ENCODE measurements around the gene RNF217.

The RNF217 gene

GRCh38 chr6:124989136-124989983 is 27.1 kb downstream of the RNF217 start:
- no peak for DNase-seq (ENCODE audit: low read depth)

GRCh38 chr6:124990988-124991387 is 28.8 kb downstream of the RNF217 start:
- no peak for DNase-seq (ENCODE audit: low read depth)

GRCh38 chr6:124991764-124992295 is 29.6 kb downstream of the RNF217 start:
- DNase-seq (ENCODE audit: low read depth), result no peak

DNA sequence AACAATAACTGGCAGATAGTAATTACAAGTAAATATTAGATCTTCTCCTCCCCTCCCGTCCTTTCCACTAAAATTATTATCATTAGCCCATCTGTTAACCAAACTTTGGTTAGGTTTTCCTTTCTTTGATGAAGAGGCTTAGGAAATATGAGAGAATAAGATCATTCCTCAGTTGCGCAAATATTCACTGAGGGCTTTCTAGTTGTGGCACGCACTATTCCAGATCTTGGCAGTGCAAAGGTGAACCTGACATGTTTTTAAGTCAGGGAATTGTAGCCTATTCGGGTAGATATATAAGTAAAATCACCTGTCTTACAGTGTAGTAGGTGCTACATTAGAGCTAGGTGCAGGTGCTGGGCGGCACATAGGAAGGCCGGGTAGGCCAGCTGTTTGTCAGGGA is 31.1 kb downstream of the RNF217 start:
- no peak for DNase-seq (ENCODE audit: low read depth)

GRCh38 chr6:124994648-124995047 is 32.4 kb downstream of the RNF217 start:
- no peak for DNase-seq (ENCODE audit: low read depth)

DNA sequence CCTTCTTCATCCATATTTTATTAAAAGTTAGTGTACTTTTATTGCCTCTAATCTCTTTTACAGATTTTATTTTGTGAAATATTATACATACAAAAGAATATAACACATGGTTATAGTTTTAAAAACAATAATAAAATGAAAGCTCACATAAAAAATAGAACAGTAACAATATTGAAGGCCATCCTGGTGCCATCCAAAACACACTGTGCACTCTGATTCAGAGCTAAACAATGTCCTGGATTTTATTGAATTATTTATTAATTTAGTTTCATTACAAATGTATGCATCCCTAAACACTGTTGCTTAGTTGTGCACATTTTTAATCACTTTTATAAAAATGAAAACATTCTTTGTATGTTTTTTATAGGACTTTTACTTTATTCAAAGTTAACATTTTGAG is 32.9 kb downstream of the RNF217 start:
- no peak for DNase-seq (ENCODE audit: low read depth)

DNA sequence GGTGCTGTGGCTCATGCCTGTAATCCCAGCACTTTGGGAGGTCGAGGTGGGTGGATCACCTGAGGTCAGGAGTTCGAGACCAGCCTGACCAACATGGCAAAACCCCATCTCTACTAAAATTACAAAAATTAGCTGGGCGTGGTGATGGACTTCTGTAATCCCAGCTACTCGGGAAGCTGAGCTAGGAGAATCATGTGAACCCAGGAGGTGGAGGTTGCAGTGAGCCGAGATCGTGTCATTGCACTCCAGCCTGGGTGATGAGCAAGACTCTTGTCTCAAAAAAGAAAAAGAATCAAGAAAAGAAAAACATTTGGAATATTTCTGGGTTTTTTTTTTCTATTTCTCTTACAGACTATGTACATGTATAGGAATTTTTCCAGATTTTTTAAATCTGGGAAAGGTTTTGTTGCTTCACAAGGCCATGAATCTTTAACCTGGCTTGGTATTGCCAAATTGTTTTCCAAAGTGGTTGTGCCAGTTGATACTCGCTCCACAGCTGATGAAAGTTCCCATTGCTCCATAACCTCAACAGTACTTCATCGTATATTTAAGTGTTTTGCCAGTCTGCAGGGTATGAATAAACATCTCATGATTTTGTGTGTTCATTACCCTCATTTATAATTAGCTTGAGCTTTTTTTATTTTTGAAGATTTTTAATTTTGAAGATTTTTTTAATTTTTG is 33.5 kb downstream of the RNF217 start:
- no peak for DNase-seq (ENCODE audit: low read depth)

- DNase-seq (ENCODE audit: low read depth), result no peak
Observed at GRCh38 chr6:124996411-124996810, 34.2 kb downstream of the RNF217 start.

GRCh38 chr6:124997196-124997875 is 35.1 kb downstream of the RNF217 start:
- no peak for DNase-seq (ENCODE audit: low read depth)

GRCh38 chr6:124999105-124999764 is 37.0 kb downstream of the RNF217 start:
- no peak for DNase-seq (ENCODE audit: low read depth)

DNA sequence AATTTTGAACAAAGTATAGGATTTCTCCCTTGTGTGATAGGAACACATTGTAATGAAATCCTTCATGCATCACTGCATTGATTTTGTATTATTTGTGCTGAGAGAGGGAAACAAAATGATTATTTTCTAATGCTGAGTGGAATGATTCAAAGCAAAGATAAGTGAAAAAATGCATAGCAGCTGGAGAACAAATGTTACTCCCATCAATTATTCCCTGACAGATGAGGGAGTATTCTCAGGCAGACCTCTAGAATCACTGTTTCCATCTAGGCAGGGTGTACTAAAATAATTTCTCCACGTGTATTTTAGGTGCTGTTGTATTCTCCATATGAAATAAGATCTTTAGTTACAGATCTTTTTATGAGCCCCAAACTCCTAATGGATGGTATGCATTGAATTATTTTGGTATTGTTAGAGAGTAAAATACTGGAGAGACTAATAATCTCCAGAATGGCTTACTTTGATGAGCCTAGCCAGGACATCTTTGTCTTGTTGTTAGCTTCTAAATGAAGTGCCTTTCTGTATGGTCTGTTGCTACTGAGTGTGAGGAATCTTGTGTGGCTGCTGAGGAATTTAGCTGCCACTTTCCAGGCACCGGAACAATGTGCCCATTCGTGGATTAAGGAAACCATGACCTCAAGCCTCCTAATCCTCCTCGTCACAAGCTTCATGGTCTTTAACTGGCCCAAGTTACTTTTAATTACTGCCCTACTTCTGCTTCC is 39.6 kb downstream of the RNF217 start:
- no peak for DNase-seq (ENCODE audit: low read depth)

DNA sequence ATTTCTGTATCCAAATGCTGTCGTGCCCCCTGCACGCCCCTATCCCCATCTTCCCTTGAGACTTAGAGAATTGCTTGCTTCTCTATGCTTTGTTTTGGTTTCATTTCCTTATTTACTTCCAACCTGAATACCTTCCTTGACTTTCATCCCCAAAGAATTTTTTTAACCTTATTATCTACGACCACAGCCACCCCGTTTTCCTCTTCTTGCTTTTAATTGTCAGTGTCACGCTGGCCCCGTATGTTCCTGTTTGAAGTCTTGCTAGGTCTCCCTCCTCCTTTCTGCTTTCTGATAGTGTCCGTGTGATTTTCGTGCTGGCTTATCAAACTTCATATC is 40.1 kb downstream of the RNF217 start:
- no peak for DNase-seq (ENCODE audit: low read depth)

DNA sequence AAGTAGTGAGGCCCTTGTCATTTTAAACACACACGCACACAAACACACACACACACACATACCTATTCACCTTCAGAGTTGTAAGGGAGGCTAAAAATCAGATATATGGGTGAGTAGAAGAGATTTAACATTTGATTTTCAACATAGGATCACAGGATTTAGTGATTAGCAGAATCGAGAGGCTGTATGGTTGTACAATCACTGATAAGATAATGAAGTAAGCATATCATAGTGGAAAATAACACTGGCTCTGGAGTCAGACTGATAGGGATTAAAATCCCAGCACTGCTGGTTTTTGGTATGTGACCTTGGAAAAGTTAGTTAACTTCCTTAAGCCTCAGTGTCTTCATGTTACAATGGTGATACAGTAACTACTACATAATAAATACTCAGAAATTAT is 40.8 kb downstream of the RNF217 start:
- DNase-seq (ENCODE audit: low read depth), result no peak

GRCh38 chr6:125004198-125004597 is 42.0 kb downstream of the RNF217 start:
- DNase-seq (ENCODE audit: low read depth), result no peak

- no peak for DNase-seq (ENCODE audit: low read depth)
Observed at GRCh38 chr6:125004797-125005595, 42.8 kb downstream of the RNF217 start.

DNA sequence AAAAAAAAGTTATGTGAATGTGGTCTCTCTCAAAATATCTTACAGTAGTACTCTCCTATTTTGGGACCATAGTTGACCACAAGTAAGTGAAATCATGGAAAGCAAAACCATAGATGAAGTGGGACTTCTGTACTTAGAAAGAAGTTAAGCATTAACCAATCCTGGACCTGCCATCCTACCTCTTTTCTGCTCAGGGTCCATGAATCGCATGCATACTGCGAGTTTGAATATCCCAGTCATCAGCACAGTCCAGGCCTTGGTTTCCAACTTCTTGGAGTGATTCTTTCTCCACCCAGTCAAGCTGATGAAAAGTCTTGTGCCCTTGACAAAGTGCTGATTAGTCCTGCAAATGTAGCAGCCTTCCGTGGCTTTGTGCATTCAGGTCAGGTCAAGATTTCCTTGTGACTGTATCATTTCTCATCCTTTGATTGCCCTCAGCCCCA is 46.0 kb downstream of the RNF217 start:
- no peak for DNase-seq (ENCODE audit: low read depth)

DNA sequence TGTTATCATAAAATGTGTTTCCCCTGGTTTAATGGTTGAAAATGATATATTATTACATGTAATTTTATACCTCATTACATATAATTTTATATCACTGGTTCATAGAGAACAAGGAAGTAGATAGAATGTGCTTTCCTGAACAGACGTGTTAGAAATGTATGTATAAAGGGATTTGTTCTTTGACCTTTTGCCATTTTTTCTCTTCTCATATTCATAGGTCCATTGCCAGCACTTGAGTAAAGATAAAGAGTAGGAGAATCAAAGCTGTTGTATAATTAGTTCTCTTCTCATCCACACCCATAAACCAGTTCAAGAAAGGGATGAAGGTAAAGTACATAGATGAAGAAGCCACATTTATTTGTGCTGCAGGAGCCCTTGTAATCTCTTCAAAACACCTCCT is 46.7 kb downstream of the RNF217 start:
- no peak for DNase-seq (ENCODE audit: low read depth)

- DNase-seq (ENCODE audit: low read depth), result no peak
Observed at GRCh38 chr6:125009578-125009977, 47.3 kb downstream of the RNF217 start.

DNA sequence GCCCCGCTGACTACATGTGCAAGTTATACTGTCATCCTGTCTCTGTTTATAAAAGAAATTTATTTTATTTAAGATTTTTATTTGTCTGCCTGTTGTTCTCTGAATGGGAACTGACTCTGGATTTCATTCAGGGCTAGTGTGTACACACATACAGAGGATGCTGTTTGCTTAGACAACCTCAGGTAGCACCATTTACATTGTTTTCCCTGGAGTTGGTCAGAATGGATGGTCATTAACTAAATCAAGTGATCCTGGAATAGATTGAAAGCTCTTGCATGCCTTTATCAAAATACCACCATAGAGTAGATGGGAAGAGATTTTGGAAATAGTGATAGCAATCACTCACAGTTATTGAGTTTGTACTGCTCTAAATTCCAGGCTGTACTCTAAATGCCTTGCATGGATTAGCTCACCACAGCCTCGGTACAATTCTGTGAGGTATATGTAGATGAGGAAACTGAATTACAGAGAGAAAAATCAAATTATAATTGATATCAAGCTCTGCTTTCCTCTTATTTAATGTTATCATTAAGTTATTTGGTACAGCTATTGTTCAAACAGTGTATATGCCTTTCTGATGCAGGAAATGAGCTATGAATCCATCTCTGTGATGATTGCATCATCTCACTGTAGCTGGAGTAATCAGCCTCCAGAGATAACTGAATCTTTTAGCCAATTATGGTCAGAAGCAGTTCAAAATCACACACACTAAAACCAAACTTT is 51.9 kb downstream of the RNF217 start:
- no peak for DNase-seq (ENCODE audit: low read depth)

- DNase-seq (ENCODE audit: low read depth), result no peak
Observed at GRCh38 chr6:125014661-125014957, 52.4 kb downstream of the RNF217 start.

All from stimulated activated CD8-positive, alpha-beta memory T cell treated with anti-CD3 and anti-CD28 coated beads, Interleukin-12 subunit alpha, Interleukin-12 subunit beta, amount 100 ng/mL, for 1 hour (primary cell).